Gastrocnemius medialis (tissue), 4 donors: ENCODE results near the gene FDX1.

ENCODE experiments used
- CTCF ChIP-seq, 5 experiments: fragments of 450-650 bp in 3 of 5; fragments of 200-600 bp in 2 of 5; sonication (generic) in 2 of 5; IDR thresholded peaks in 4 of 5; conservative IDR thresholded peaks in 1 of 5; 1 replicate in 4 of 5; 2 replicates in 1 of 5; pipeline ENCODE4 v1.5.1; 2016 to 2019; ENCODE audit warnings: antibody characterized with exemption in 5 of 5, mild to moderate bottlenecking in 3 of 5, moderate library complexity in 3 of 5
- POLR2A ChIP-seq, 2 donors: fragments of 450-650 bp; IDR thresholded peaks; one replicate each; pipeline ENCODE4 v1.6.1; 2017; ENCODE audit warnings: antibody characterized with exemption in 2 of 2, mild to moderate bottlenecking in 2 of 2, moderate library complexity in 2 of 2

GRCh38 chr11:110491577-110492320 is 62.0 kb downstream of the FDX1 start:
- no peak for TF ChIP-seq POLR2A (IDR thresholded peaks at IDR 0.05)
- TF ChIP-seq CTCF (IDR thresholded peaks at IDR 0.05 in 4 of 5, conservative IDR thresholded peaks at IDR 0.05 in 1 of 5): no peak
